Measurements from ENCODE around the gene MAG.

- TF ChIP-seq OSR1 (CRISPR knock-in tag; IDR thresholded peaks at IDR 0.05) (no peak), RARB (CRISPR knock-in tag; IDR thresholded peaks at IDR 0.05) (no peak), ZNF565 (CRISPR knock-in tag; conservative IDR thresholded peaks at IDR 0.05; ENCODE audit: low read depth) (no peak), ZC3H10 (CRISPR knock-in tag; IDR thresholded peaks at IDR 0.05) (no peak), CSRNP3 (CRISPR knock-in tag; IDR thresholded peaks at IDR 0.05) (no peak), ZFP3 (CRISPR knock-in tag; IDR thresholded peaks at IDR 0.05) (no peak)
Measured at GRCh38 chr19:35298561-35298972, 6.6 kb downstream of the MAG start.

All from SK-N-SH treated with all-trans-retinoic acid at 6 μM for 48 hours (cell line).